Cardiac muscle cell (in vitro differentiated cells and primary cell): ENCODE measurements around the gene CPA4. TPM values are rescaled to one million over a fixed set of nuclear protein-coding genes. Genes with fewer than 3 reads are reported as not detected.

Experiments
- DNase-seq, 2 donors: peaks; one replicate each; pipeline versions ENCODE4 v3.0.0 to v3.0.0-alpha.2; 2010 to 2017; ENCODE audit warnings: low read depth in 1 of 2, low spot score in 1 of 2
- H3K27ac ChIP-seq: fragments of 200-600 bp; sonication (generic); 2 replicates; pipeline ENCODE4 v1.5.1; 2016
- H3K27me3 ChIP-seq: fragments of 200-600 bp; sonication (generic); 2 replicates; pipeline ENCODE4 v1.6.0; 2016; ENCODE audit warnings: control low read depth
- H3K36me3 ChIP-seq: fragments of 200-600 bp; sonication (generic); 2 replicates; pipeline ENCODE4 v1.5.1; 2016; ENCODE audit warnings: control low read depth
- H3K4me1 ChIP-seq: fragments of 200-600 bp; sonication (generic); 2 replicates; pipeline ENCODE4 v1.8.1; 2017; ENCODE audit warnings: low read depth, mild to moderate bottlenecking, mixed run types
- H3K4me3 ChIP-seq: fragments of 200-600 bp; sonication (generic); 2 replicates; pipeline ENCODE4 v1.5.1; 2016; ENCODE audit warnings: mild to moderate bottlenecking
- H3K9me3 ChIP-seq: fragments of 200-600 bp; sonication (generic); 2 replicates; pipeline ENCODE4 v1.5.1; 2017; ENCODE audit warnings: low read depth, mild to moderate bottlenecking, control low read depth
- polyA plus RNA-seq: library from polyadenylated mRNA; unstranded; fragments of >200 nt; fragmentation: Nextera tagmentation; extraction: Ambion mirVana; gene quantifications from 2 replicates; pipeline ENCODE4 v1.2.1, GENCODE V29; 2016
- total RNA-seq: library from RNA; depleted of rRNA; stranded (reverse); fragments of >200 nt; gene quantifications from 2 replicates; pipeline ENCODE4 v1.2.3, GENCODE V29; 2016
- TF ChIP-seq, protein P1 (sequence below): IDR thresholded peaks from 2 replicates; pipeline ENCODE4 v1.5.1; 2012; ENCODE audit warnings: low read depth, mild to moderate bottlenecking, low read length

CPA4 gene
- total and polyA plus RNA-seq, 2 experiments from 2014 or later = 0.24 TPM; not detected in 1

DNA sequence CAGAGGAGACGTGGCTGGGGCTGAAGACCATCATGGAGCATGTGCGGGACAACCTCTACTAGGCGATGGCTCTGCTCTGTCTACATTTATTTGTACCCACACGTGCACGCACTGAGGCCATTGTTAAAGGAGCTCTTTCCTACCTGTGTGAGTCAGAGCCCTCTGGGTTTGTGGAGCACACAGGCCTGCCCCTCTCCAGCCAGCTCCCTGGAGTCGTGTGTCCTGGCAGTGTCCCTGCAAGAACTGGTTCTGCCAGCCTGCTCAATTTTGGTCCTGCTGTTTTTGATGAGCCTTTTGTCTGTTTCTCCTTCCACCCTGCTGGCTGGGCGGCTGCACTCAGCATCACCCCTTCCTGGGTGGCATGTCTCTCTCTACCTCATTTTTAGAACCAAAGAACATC is 29.7 kb downstream of the CPA4 start:
- Histone ChIP-seq H3K9me3 (no peaks in the 10 kb centered on the region), H3K4me3 (no peak overlapping the region), H3K4me1 (no peaks in the 10 kb centered on the region), H3K36me3 (no peaks in the 10 kb centered on the region), H3K27me3 (no peaks in the 10 kb centered on the region), H3K27ac (no peak overlapping the region)
- TF ChIP-seq, protein P1, sequence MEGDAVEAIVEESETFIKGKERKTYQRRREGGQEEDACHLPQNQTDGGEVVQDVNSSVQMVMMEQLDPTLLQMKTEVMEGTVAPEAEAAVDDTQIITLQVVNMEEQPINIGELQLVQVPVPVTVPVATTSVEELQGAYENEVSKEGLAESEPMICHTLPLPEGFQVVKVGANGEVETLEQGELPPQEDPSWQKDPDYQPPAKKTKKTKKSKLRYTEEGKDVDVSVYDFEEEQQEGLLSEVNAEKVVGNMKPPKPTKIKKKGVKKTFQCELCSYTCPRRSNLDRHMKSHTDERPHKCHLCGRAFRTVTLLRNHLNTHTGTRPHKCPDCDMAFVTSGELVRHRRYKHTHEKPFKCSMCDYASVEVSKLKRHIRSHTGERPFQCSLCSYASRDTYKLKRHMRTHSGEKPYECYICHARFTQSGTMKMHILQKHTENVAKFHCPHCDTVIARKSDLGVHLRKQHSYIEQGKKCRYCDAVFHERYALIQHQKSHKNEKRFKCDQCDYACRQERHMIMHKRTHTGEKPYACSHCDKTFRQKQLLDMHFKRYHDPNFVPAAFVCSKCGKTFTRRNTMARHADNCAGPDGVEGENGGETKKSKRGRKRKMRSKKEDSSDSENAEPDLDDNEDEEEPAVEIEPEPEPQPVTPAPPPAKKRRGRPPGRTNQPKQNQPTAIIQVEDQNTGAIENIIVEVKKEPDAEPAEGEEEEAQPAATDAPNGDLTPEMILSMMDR = no peak
- DNase-seq = no peak

DNA sequence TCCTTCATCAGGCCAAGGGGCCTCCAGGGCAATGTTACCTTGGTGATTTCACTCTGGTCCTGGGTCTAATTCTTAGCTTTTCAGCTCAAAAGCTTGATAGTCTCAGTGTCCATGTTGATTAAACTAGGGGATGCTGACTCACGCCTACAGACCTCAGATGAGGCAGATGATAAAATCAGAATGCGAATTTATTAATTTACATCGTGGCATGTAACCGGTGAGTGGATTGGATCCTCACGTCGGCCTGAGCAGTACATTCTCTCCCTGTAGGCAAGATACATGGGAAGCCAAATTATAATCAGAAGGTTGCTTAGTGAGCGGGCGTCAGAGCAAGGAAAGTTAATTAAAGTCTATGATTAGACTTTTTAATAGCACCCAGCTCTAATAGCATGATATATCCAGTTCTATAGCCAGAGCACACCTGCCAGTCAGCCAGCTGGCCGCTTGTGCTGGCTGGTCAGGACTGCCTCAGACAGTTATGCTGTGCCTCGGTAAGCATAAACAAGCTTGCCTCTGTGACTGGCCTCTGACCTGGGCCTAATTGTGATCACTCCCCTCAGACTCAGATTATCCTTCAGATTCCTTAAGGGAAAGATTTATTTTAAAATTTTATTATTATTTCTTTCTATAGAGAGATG is 31.5 kb downstream of the CPA4 start:
- H3K4me3 ChIP-seq = no peak overlapping the region
- H3K27me3 ChIP-seq = no peaks in the 10 kb centered on the region
- H3K4me1 ChIP-seq = no peaks in the 10 kb centered on the region
- no peak for DNase-seq
- no peak overlapping the region for H3K27ac ChIP-seq
- no peaks in the 10 kb centered on the region for H3K9me3 ChIP-seq
- H3K36me3 ChIP-seq = no peaks in the 10 kb centered on the region
- TF ChIP-seq, protein P1 = no peak

DNA sequence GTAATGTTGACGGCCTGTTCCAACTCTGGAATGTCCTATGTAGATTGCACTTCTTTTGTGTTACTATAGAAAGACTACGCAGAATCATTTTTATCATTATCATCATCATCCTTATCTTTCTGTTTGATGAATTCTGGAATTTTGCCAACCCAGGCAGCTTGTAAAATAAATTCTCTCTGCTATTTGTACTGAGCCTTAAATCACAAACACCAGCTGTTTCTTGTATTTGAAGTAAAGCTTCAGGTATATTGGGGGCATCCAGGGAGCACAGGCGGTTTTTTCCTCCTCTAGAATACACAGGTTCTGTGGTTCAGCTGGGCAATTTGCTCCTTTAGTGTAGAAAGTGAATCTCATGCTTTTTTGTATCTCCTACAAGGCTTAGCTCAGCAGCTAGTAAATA is 36.7 kb downstream of the CPA4 start:
- no peak overlapping the region for H3K27ac ChIP-seq
- H3K27me3 ChIP-seq = no peaks in the 10 kb centered on the region
- TF ChIP-seq, protein P1 = no peak
- H3K4me3 ChIP-seq = no peak overlapping the region
- H3K4me1 ChIP-seq = no peaks in the 10 kb centered on the region
- no peak for DNase-seq
- H3K36me3 ChIP-seq = no peaks in the 10 kb centered on the region
- no peaks in the 10 kb centered on the region for H3K9me3 ChIP-seq

DNA sequence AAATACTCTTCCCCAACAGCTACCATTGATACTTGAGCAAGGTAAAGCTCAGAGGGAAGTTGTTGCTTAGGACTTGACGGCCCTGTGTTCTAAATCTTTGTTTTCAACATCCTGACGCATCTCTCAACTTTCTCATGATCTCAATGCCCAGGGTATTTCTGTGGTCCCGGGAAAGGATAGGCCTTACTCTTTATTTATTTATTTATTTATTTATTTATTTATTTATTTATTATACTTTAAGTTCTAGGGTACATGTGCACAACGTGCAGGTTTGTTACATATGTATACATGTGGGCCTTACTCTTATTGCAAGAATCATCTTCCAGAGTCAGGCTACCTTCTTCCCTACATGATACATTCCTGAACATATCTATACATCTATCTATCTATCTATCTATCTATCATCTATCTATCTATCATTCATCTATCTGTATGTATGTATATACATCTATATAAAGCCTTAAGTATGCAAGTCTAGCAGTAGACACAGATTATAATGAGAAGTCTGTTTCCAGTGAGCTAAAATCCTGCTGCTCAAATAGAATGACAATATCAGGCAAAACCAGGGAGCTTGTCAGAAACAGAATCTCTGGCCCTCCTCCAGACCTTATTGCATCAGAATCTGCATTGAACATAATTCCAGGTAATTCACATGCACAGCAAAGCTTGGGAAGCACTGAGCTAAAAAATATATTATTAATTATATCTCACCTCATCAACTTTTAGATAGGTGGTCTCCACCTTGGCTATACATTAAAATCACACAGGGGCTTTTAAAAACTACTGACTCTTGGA is 39.5 kb downstream of the CPA4 start:
- no peaks in the 10 kb centered on the region for H3K27me3 ChIP-seq
- DNase-seq = no peak
- no peak overlapping the region for H3K4me3 ChIP-seq
- H3K4me1 ChIP-seq = no peaks in the 10 kb centered on the region
- H3K9me3 ChIP-seq = no peaks in the 10 kb centered on the region
- H3K27ac ChIP-seq = no peak overlapping the region
- TF ChIP-seq, protein P1 = no peak
- H3K36me3 ChIP-seq = no peaks in the 10 kb centered on the region

DNA sequence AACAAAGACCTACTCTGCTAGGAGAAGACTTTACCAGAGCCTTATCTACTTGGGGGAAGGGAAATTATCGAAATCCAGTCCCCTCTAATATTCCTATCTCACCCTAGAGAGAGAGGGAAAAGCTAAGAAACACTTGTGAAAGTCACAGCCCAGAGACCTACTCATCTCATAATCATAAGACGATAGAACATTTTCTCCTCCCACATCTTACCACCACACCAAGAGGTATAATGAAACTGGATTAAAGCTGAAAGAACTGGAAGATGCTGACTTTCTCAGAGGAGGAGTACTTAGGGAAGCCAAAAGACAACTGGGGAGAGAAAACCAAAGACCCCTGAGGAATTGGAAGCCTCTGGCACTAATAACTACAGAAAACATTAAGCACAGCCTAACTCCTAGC is 40.9 kb downstream of the CPA4 start:
- TF ChIP-seq, protein P1 = no peak
- Histone ChIP-seq H3K27me3 (no peaks in the 10 kb centered on the region), H3K36me3 (no peaks in the 10 kb centered on the region), H3K4me3 (no peak overlapping the region), H3K9me3 (no peaks in the 10 kb centered on the region), H3K27ac (no peak overlapping the region), H3K4me1 (no peaks in the 10 kb centered on the region)
- no peak for DNase-seq
